DOHH2 (cell line): ENCODE results near the gene UMAD1.

Source experiments
- CTCF ChIP-seq: fragments of 200-600 bp; sonication (generic); IDR thresholded peaks from one replicate; pipeline ENCODE4 v1.5.1; 2014; ENCODE audit warnings: antibody characterized with exemption, mild to moderate bottlenecking, low read depth, low read length; ENCODE audit not compliant: poor library complexity, severe bottlenecking
- EZH2phosphoT487 ChIP-seq: fragments of 200-600 bp; sonication (generic); IDR thresholded peaks from 2 replicates; pipeline ENCODE4 v1.6.1; 2017; ENCODE audit warnings: borderline replicate concordance, mild to moderate bottlenecking, antibody characterized with exemption, low read length, moderate library complexity, mixed read lengths

- TF ChIP-seq CTCF: no peak
- TF ChIP-seq EZH2phosphoT487: no peak
These were observed 176.4 kb downstream of the UMAD1 start for GRCh38 chr7:7816816-7817536.
